K562 (cell line): Measurements from ENCODE around the gene IL23A. TPM values are rescaled to one million over a fixed set of nuclear protein-coding genes. Genes with fewer than 3 reads are reported as not detected.
A peak's percentile ranks its signal among the peaks of the same experiment; 100 is the strongest.

ENCODE experiments used
- CBX8 ChIP-seq: fragments of 200-600 bp; sonication (generic); IDR thresholded peaks from 2 replicates; pipeline ENCODE4 v1.6.1; 2012; ENCODE audit warnings: borderline replicate concordance, mixed run types, low read depth, mild to moderate bottlenecking, moderate library complexity, mixed read lengths, low read length, control low read depth, inconsistent platforms; ENCODE audit not compliant: poor library complexity, severe bottlenecking; ENCODE audit errors: extremely low read depth
- CEBPG ChIP-seq, 3 experiments: fragments of 200-800 bp in 1 of 3; sonication (Bioruptor generic) in 1 of 3; sonication (generic) in 1 of 3; formaldehyde crosslinking in 1 of 3; IDR thresholded peaks in 2 of 3; conservative IDR thresholded peaks in 1 of 3; 2 replicates each; pipeline versions ENCODE4 v1.6.1 to v1.8.0; 2016 to 2022; ENCODE audit warnings: missing compliant biosample characterization in 2 of 3, missing genetic modification characterization in 2 of 3, mild to moderate bottlenecking in 1 of 3, missing genetic modification reagents in 1 of 3
- CSDE1 ChIP-seq, 2 experiments: fragments of 450-650 bp; IDR thresholded peaks; 2 replicates each; pipeline ENCODE4 v1.6.1; 2016; ENCODE audit warnings: mild to moderate bottlenecking in 1 of 2
- ELF1 ChIP-seq: fragments of 200-800 bp; sonication (Bioruptor generic); IDR thresholded peaks from 2 replicates; pipeline ENCODE4 v1.6.1; 2016; ENCODE audit warnings: missing genetic modification characterization, missing compliant biosample characterization
- GTF2B ChIP-seq: IDR thresholded peaks from 2 replicates; pipeline ENCODE4 v1.6.1; 2011; ENCODE audit not compliant: insufficient read length; ENCODE audit errors: extremely low read depth
- LEF1 ChIP-seq: fragments of 450-650 bp; IDR thresholded peaks from 2 replicates; pipeline ENCODE4 v1.6.1; 2016; ENCODE audit warnings: mild to moderate bottlenecking
- MEIS2 ChIP-seq: fragments of 450-650 bp; IDR thresholded peaks from 2 replicates; pipeline ENCODE4 v1.6.1; 2014; ENCODE audit warnings: mild to moderate bottlenecking; ENCODE audit not compliant: partially characterized antibody
- MTA2 ChIP-seq: fragments of 450-650 bp; IDR thresholded peaks from 2 replicates; pipeline ENCODE4 v1.6.1; 2016; ENCODE audit warnings: low read depth
- MXI1 ChIP-seq: IDR thresholded peaks from 2 replicates; pipeline ENCODE4 v1.6.1; 2011; ENCODE audit warnings: low read depth, mild to moderate bottlenecking, improper control_type of control experiment, low read length
- NFYB ChIP-seq: IDR thresholded peaks from 2 replicates; pipeline ENCODE4 v1.6.1; 2011; ENCODE audit warnings: mild to moderate bottlenecking, moderate library complexity; ENCODE audit not compliant: insufficient read length; ENCODE audit errors: extremely low read depth
- PML ChIP-seq: IDR thresholded peaks from 2 replicates; pipeline ENCODE4 v1.6.1; 2012; ENCODE audit warnings: low read length, inconsistent platforms
- POLR2AphosphoS5 ChIP-seq: IDR thresholded peaks from 2 replicates; pipeline ENCODE4 v1.6.1; 2011; ENCODE audit warnings: mild to moderate bottlenecking, low read depth, low read length, moderate library complexity; ENCODE audit not compliant: control insufficient read depth, insufficient read depth
- PTTG1 ChIP-seq: fragments of 450-650 bp; IDR thresholded peaks from 2 replicates; pipeline ENCODE4 v1.6.1; 2016; ENCODE audit warnings: low read depth, mild to moderate bottlenecking, missing genetic modification characterization, missing compliant biosample characterization
- RFX1 ChIP-seq: fragments of 450-650 bp; IDR thresholded peaks from 2 replicates; pipeline ENCODE4 v1.6.1; 2016; ENCODE audit warnings: mild to moderate bottlenecking, moderate library complexity
- RFX5 ChIP-seq: IDR thresholded peaks from 2 replicates; pipeline ENCODE4 v1.6.1; 2011; ENCODE audit warnings: low read depth, mild to moderate bottlenecking, improper control_type of control experiment, low read length
- SRSF1 ChIP-seq: fragments of 200-400 bp; formaldehyde crosslinking; IDR thresholded peaks from 2 replicates; pipeline ENCODE4 v1.6.1; 2017; ENCODE audit warnings: mild to moderate bottlenecking, low read depth, low read length, moderate library complexity
- U2AF2 ChIP-seq: fragments of 200-400 bp; formaldehyde crosslinking; optimal IDR thresholded peaks from 2 replicates; pipeline ENCODE3; 2017; ENCODE audit warnings: low read depth, mild to moderate bottlenecking, low read length
- ZBTB12 ChIP-seq: fragments of 250-450 bp; sonication (Bioruptor Pico); IDR thresholded peaks from 2 replicates; pipeline ENCODE4 v1.4.0; 2020
- ZNF518B ChIP-seq: fragments of 250-450 bp; sonication (Bioruptor Pico); IDR thresholded peaks from 2 replicates; pipeline ENCODE4 v1.5.0; 2021; ENCODE audit warnings: mild to moderate bottlenecking, moderate library complexity
- ZNF589 ChIP-seq: fragments of 200-800 bp; sonication (Bioruptor generic); IDR thresholded peaks from 2 replicates; pipeline ENCODE4 v1.6.1; 2016; ENCODE audit warnings: low read depth, missing genetic modification characterization, missing compliant biosample characterization
- polyA plus RNA-seq, 8 experiments: library from polyadenylated mRNA; depleted of rRNA in 4 of 8; stranded (reverse) in 5 of 8; unstranded in 3 of 8; fragments of >200 nt; fragmentation: Nextera tagmentation in 2 of 8; fragmentation: Illumina TruSeq in 1 of 8; extraction: Ambion mirVana in 2 of 8; extraction: Trizol in 1 of 8; gene quantifications; 2 replicates each; pipeline versions ENCODE4 v1.2.1 to v1.2.3, GENCODE V29; 2011 to 2014; ENCODE audit warnings: inconsistent platforms in 1 of 8, missing spikeins in 1 of 8
- total RNA-seq, 7 experiments: library from RNA; depleted of rRNA in 6 of 7; stranded (reverse); fragments of >200 nt in 6 of 7; fragmentation: Illumina TruSeq in 2 of 7; extraction: Trizol in 2 of 7; gene quantifications; 2 replicates each; pipeline versions ENCODE4 v1.2.1 to v1.2.3, GENCODE V29; 2011 to 2021; ENCODE audit warnings: low replicate concordance in 1 of 7

Gene IL23A
- total and polyA plus RNA-seq, 9 of the 15 experiments (the other 6 are each of a cell fraction or from before 2014, with no cell fraction given), result 4.4 to 37.2 (median 9.6) TPM

GRCh38 chr12:56336361-56337167 is 2.1 kb upstream of the IL23A start (continued):
- no peak for TF ChIP-seq RFX5
- peak; percentile 64 for TF ChIP-seq GTF2B
- 0 out of 2 replicates have a peak, but pooled peaks have one; percentile 16 for TF ChIP-seq RFX1
- TF ChIP-seq CEBPG (CRISPR knock-in tag; IDR thresholded peaks at IDR 0.05), result peak; percentile 93
- TF ChIP-seq CEBPG (tag; conservative IDR thresholded peaks at IDR 0.05 in 1 of 2, IDR thresholded peaks at IDR 0.05 in 1 of 2), result no peak; a peak in 1 of 4 replicates
- no peak; the same call in 1 of the 2 replicates for TF ChIP-seq ZNF589 (CRISPR knock-in tag)
- no peak for TF ChIP-seq U2AF2
- TF ChIP-seq ZBTB12 (CRISPR knock-in tag), result peak; percentile 70
- TF ChIP-seq MEIS2, result peak; percentile 18
- peak; percentile 9 for TF ChIP-seq NFYB
- no peak for TF ChIP-seq CBX8
- TF ChIP-seq ELF1 (tag), result peak; percentile 94
- TF ChIP-seq PML, result peak; percentile 12; the same call in 1 of the 2 replicates
- TF ChIP-seq SRSF1, result no peak
- TF ChIP-seq PTTG1 (tag), result no peak
- no peak for TF ChIP-seq ZNF518B (CRISPR knock-in tag)
- peak in 1 of 2 experiments; percentile 43; a peak in 1 of 4 replicates for TF ChIP-seq CSDE1 (IDR thresholded peaks at IDR 0.05)
- peak; percentile 91 for TF ChIP-seq LEF1
- TF ChIP-seq MTA2, result peak; percentile 7; the same call in 1 of the 2 replicates
- no peak for TF ChIP-seq MXI1
- TF ChIP-seq POLR2AphosphoS5, result peak; percentile 40
